ENCODE results near the gene CCDC141.

The CCDC141 gene

DNA sequence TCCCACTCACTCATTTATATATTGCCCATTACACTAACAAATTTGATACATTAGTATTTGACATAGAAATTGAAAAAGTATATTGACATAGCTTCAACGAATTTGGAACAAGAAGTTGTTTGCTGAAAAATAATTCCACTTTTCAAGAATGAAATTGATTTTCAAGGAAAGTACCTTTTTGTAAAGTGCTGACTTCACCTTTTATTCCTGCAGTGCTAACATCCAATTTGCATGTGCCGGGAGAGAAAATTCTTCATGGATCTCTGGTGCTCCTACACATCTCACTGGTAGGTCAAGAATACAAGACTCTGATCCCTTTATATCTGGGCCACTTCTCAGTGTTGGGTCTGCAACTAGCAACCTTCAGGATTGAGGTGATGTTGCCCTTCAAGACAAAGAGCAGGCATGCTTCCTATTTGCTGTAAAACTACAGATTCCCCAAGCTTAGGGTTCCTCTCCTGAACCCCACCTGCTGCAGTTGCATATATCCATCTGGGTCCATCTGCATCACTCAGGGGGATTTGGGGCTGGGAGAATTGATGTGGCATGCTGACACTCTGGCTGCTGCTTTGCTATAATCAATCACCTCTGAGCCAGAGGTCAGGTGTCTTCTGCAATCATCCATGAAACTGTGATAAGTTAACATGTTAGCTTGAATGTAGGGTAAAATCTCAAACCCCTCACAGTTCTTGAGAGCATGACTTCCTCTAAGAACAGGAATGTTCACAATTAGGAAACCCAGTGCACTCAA is 134.3 kb downstream of the CCDC141 start:
- TF ChIP-seq SPI1 (IDR thresholded peaks at IDR 0.05; ENCODE audit: borderline replicate concordance, low read depth) (no peak), POLR2AphosphoS5 (IDR thresholded peaks at IDR 0.05; ENCODE audit: low read depth) (no peak), GABPA (IDR thresholded peaks at IDR 0.05; ENCODE audit: low read depth) (no peak)
- TF ChIP-seq, protein P1, sequence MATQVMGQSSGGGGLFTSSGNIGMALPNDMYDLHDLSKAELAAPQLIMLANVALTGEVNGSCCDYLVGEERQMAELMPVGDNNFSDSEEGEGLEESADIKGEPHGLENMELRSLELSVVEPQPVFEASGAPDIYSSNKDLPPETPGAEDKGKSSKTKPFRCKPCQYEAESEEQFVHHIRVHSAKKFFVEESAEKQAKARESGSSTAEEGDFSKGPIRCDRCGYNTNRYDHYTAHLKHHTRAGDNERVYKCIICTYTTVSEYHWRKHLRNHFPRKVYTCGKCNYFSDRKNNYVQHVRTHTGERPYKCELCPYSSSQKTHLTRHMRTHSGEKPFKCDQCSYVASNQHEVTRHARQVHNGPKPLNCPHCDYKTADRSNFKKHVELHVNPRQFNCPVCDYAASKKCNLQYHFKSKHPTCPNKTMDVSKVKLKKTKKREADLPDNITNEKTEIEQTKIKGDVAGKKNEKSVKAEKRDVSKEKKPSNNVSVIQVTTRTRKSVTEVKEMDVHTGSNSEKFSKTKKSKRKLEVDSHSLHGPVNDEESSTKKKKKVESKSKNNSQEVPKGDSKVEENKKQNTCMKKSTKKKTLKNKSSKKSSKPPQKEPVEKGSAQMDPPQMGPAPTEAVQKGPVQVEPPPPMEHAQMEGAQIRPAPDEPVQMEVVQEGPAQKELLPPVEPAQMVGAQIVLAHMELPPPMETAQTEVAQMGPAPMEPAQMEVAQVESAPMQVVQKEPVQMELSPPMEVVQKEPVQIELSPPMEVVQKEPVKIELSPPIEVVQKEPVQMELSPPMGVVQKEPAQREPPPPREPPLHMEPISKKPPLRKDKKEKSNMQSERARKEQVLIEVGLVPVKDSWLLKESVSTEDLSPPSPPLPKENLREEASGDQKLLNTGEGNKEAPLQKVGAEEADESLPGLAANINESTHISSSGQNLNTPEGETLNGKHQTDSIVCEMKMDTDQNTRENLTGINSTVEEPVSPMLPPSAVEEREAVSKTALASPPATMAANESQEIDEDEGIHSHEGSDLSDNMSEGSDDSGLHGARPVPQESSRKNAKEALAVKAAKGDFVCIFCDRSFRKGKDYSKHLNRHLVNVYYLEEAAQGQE (IDR thresholded peaks at IDR 0.05; ENCODE audit: insufficient replicate concordance, low read depth), result no peak
- no peak overlapping the region for H3K27ac ChIP-seq (replicated peaks)
- H3K27me3 ChIP-seq (ENCODE audit: insufficient read depth, poor library complexity, severe bottlenecking), result peaks cover 2% of the 10 kb centered on the region
- no peak for DNase-seq (ENCODE audit: low read depth in 1 of 2, low spot score in 1 of 2)
- H3K4me3 ChIP-seq (replicated peaks; ENCODE audit: insufficient read depth, low read length), result no peak overlapping the region

DNA sequence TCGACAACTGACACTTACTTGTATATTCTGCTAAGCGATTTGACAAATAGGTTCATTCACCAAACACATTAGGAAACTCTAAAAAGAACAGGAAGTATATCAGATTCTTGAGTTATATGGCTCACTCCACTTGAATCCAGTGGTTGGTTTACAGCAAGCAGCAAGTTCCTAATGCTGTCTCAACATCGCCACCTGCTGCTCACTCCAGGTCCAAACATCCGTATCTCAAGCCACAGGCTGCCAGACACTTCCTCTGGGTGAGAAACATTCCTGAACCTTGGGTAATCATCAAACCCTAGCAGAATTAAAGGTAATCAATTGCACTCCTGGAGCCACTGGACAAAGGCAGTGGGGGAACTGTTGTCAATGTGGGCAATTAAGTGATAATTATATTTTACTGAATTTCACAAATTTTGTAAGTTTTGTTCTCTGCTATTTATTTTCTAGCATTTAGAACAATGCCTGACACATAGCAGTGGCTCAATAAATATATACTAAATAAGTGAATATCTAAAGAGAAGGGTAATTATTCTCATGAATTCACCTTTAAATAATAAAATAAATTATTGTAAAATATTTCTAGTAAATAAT is 135.6 kb downstream of the CCDC141 start:
- Histone ChIP-seq H3K27ac (replicated peaks) (no peak overlapping the region), H3K27me3 (ENCODE audit: insufficient read depth, poor library complexity, severe bottlenecking) (peaks cover 2% of the 10 kb centered on the region), H3K4me3 (replicated peaks; ENCODE audit: insufficient read depth, low read length) (no peak overlapping the region)
- TF ChIP-seq, protein P2, sequence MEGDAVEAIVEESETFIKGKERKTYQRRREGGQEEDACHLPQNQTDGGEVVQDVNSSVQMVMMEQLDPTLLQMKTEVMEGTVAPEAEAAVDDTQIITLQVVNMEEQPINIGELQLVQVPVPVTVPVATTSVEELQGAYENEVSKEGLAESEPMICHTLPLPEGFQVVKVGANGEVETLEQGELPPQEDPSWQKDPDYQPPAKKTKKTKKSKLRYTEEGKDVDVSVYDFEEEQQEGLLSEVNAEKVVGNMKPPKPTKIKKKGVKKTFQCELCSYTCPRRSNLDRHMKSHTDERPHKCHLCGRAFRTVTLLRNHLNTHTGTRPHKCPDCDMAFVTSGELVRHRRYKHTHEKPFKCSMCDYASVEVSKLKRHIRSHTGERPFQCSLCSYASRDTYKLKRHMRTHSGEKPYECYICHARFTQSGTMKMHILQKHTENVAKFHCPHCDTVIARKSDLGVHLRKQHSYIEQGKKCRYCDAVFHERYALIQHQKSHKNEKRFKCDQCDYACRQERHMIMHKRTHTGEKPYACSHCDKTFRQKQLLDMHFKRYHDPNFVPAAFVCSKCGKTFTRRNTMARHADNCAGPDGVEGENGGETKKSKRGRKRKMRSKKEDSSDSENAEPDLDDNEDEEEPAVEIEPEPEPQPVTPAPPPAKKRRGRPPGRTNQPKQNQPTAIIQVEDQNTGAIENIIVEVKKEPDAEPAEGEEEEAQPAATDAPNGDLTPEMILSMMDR (IDR thresholded peaks at IDR 0.05; ENCODE audit: insufficient read depth, low read length), result peak; percentile 84
- TF ChIP-seq GABPA (IDR thresholded peaks at IDR 0.05; ENCODE audit: low read depth), result no peak
- TF ChIP-seq, protein P1 (IDR thresholded peaks at IDR 0.05; ENCODE audit: insufficient replicate concordance, low read depth), result no peak
- TF ChIP-seq SPI1 (IDR thresholded peaks at IDR 0.05; ENCODE audit: borderline replicate concordance, low read depth), result peak; percentile 72
- TF ChIP-seq POLR2AphosphoS5 (IDR thresholded peaks at IDR 0.05; ENCODE audit: low read depth), result no peak
- peak; percentile 40 to 77 for DNase-seq (ENCODE audit: low read depth in 1 of 2, low spot score in 1 of 2)

DNA sequence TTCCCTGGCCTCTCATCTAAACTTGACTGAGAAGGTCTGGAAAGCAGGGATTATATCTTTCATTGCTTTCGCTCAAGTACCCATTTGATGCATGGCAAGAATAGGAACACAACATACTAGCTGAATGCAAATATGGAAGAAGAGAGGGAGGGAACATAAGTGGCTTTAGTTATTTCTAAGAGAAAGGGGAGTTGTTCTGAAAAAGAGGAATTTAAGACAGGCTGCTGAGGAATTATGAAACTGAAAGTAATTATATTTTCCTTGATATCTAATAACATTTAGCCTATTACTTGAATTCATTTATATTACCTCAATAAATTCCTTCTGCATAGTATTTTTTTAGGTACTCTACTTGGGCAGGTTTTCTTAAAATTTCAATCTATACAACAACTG is 136.9 kb downstream of the CCDC141 start:
- TF ChIP-seq, protein P1 (IDR thresholded peaks at IDR 0.05; ENCODE audit: insufficient replicate concordance, low read depth), result no peak
- TF ChIP-seq GABPA (IDR thresholded peaks at IDR 0.05; ENCODE audit: low read depth) (no peak), POLR2AphosphoS5 (IDR thresholded peaks at IDR 0.05; ENCODE audit: low read depth) (no peak), SPI1 (IDR thresholded peaks at IDR 0.05; ENCODE audit: borderline replicate concordance, low read depth) (no peak)
- TF ChIP-seq, protein P2 (IDR thresholded peaks at IDR 0.05; ENCODE audit: insufficient read depth, low read length), result no peak
- H3K27ac ChIP-seq (replicated peaks), result no peak overlapping the region
- H3K4me3 ChIP-seq (replicated peaks; ENCODE audit: insufficient read depth, low read length), result no peak overlapping the region
- DNase-seq (ENCODE audit: low read depth in 1 of 2, low spot score in 1 of 2), result no peak
- peaks cover 2% of the 10 kb centered on the region for H3K27me3 ChIP-seq (ENCODE audit: insufficient read depth, poor library complexity, severe bottlenecking)
